DND-41 (cell line): Measurements from ENCODE around the gene PRTFDC1.

Source experiments
- ATAC-seq: fragments of 200-7000 bp; cut with Tn5 transposase; 3 replicates; pipeline ENCODE4 v1.9.1; 2021; ENCODE audit warnings: low read depth; ENCODE audit not compliant: insufficient read depth
- DNase-seq: peaks from one replicate; pipeline ENCODE4 v3.0.0-alpha.2; 2020
- H2AFZ ChIP-seq: 2 replicates; pipeline ENCODE4 v1.6.0; 2012; ENCODE audit warnings: low read depth, low read length
- H3K27ac ChIP-seq: 2 replicates; pipeline ENCODE4 v1.5.1; 2012; ENCODE audit warnings: low read length, inconsistent platforms
- H3K27me3 ChIP-seq: fragments of 200-600 bp; sonication (generic); 2 replicates; pipeline ENCODE4 v1.6.0; 2012; ENCODE audit warnings: low read length, mild to moderate bottlenecking, inconsistent platforms; ENCODE audit not compliant: insufficient read depth, poor library complexity
- H3K36me3 ChIP-seq: 2 replicates; pipeline ENCODE4 v1.5.1; 2012; ENCODE audit warnings: low read length, inconsistent platforms; ENCODE audit not compliant: insufficient read depth
- H3K4me1 ChIP-seq: 2 replicates; pipeline ENCODE4 v1.5.1; 2012; ENCODE audit warnings: mild to moderate bottlenecking, low read length; ENCODE audit not compliant: insufficient read depth
- H3K4me2 ChIP-seq: 2 replicates; pipeline ENCODE4 v1.6.0; 2012; ENCODE audit warnings: mild to moderate bottlenecking, moderate library complexity, low read length, inconsistent platforms; ENCODE audit not compliant: insufficient read depth
- H3K4me3 ChIP-seq, 2 experiments: fragments of 200-600 bp in 1 of 2; shearing (Covaris generic) in 1 of 2; 2 replicates each; pipeline ENCODE4 v1.5.1; 2012 to 2016; ENCODE audit warnings: inconsistent platforms in 2 of 2, low read length in 2 of 2, mild to moderate bottlenecking in 2 of 2, low read depth in 1 of 2, moderate library complexity in 1 of 2
- H3K79me2 ChIP-seq: 2 replicates; pipeline ENCODE4 v1.6.0; 2012; ENCODE audit warnings: low read length, inconsistent platforms; ENCODE audit not compliant: insufficient read depth
- H3K9ac ChIP-seq: 2 replicates; pipeline ENCODE4 v1.6.0; 2012; ENCODE audit warnings: low read depth, mild to moderate bottlenecking, inconsistent platforms, low read length, moderate library complexity
- H3K9me3 ChIP-seq: 2 replicates; pipeline ENCODE4 v1.5.1; 2012; ENCODE audit warnings: low read length, moderate library complexity, mild to moderate bottlenecking, inconsistent platforms; ENCODE audit not compliant: insufficient read depth, severe bottlenecking
- H4K20me1 ChIP-seq: 2 replicates; pipeline ENCODE4 v1.6.0; 2012; ENCODE audit warnings: low read length; ENCODE audit not compliant: insufficient read depth
- EZH2 ChIP-seq: IDR thresholded peaks from 3 replicates; pipeline ENCODE4 v1.6.1; 2012; ENCODE audit warnings: borderline replicate concordance, low read depth, mild to moderate bottlenecking, moderate library complexity, low read length, inconsistent platforms; ENCODE audit not compliant: severe bottlenecking
- TF ChIP-seq, protein P1 (sequence below): IDR thresholded peaks from 2 replicates; pipeline ENCODE4 v1.5.1; 2012; ENCODE audit warnings: borderline replicate concordance, low read length, moderate library complexity, mild to moderate bottlenecking; ENCODE audit not compliant: poor library complexity, severe bottlenecking; ENCODE audit errors: extremely low read depth

The PRTFDC1 gene

GRCh38 chr10:24907956-24908355 is 44.5 kb downstream of the PRTFDC1 start:
- H2AFZ ChIP-seq = no peak overlapping the region
- ATAC-seq (no peak), DNase-seq (no peak)
- H3K27me3 ChIP-seq = no peaks in the 10 kb centered on the region
- H3K9me3 ChIP-seq = no peaks in the 10 kb centered on the region
- H3K36me3 ChIP-seq = no peaks in the 10 kb centered on the region
- no peak overlapping the region for H3K9ac ChIP-seq
- H3K4me3 ChIP-seq = no peak overlapping the region
- TF ChIP-seq, protein P1, sequence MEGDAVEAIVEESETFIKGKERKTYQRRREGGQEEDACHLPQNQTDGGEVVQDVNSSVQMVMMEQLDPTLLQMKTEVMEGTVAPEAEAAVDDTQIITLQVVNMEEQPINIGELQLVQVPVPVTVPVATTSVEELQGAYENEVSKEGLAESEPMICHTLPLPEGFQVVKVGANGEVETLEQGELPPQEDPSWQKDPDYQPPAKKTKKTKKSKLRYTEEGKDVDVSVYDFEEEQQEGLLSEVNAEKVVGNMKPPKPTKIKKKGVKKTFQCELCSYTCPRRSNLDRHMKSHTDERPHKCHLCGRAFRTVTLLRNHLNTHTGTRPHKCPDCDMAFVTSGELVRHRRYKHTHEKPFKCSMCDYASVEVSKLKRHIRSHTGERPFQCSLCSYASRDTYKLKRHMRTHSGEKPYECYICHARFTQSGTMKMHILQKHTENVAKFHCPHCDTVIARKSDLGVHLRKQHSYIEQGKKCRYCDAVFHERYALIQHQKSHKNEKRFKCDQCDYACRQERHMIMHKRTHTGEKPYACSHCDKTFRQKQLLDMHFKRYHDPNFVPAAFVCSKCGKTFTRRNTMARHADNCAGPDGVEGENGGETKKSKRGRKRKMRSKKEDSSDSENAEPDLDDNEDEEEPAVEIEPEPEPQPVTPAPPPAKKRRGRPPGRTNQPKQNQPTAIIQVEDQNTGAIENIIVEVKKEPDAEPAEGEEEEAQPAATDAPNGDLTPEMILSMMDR = no peak
- no peak for TF ChIP-seq EZH2
- no peak overlapping the region for H3K27ac ChIP-seq
- H3K79me2 ChIP-seq = no peaks in the 10 kb centered on the region
- H4K20me1 ChIP-seq = no peaks in the 10 kb centered on the region
- H3K4me1 ChIP-seq = no peaks in the 10 kb centered on the region
- no peak overlapping the region for H3K4me2 ChIP-seq

DNA sequence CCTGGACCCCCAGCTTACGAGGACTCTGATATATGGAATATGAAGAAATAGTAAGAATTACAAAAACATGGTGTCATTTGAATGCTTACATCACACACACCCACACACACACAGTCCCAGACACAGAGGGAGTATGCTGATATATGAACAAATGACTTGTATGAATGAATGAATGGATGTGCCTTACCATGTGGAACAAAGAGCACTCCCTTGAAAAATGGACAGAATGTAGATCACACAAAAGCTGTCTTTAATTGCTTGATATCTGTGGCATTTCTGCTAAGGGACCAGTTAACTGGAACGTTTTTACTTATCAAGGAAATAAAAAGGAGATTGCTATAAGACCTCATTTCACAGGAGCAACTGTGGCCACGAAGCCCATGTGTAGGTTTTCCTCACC is 46.0 kb downstream of the PRTFDC1 start:
- Histone ChIP-seq H3K9ac (no peak overlapping the region), H2AFZ (no peak overlapping the region), H4K20me1 (no peaks in the 10 kb centered on the region), H3K4me1 (no peaks in the 10 kb centered on the region), H3K27me3 (no peaks in the 10 kb centered on the region), H3K4me2 (no peak overlapping the region), H3K79me2 (no peaks in the 10 kb centered on the region), H3K27ac (no peak overlapping the region), H3K9me3 (no peaks in the 10 kb centered on the region), H3K4me3 (no peak overlapping the region), H3K36me3 (no peaks in the 10 kb centered on the region)
- DNase-seq = no peak
- no peak for ATAC-seq
- no peak for TF ChIP-seq EZH2
- TF ChIP-seq, protein P1 = no peak

DNA sequence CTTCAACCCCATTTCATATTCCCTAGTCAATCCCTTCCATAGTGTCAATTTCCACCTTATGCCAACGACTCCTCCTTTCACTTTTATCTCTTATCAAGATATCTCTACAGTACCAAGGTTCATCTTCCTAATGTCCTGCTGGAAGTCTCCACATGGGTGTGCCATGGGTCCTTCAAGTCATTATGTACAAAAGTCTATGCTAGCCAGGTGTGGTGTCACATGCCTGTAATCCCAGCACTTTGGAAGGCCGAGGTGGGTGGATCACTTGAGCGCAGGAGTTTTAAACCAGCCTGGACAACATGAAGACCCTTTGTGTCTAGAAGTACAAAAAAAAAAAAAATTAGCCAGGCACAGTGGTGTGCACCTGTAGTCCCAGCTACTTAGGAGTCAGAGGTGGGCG is 47.6 kb downstream of the PRTFDC1 start:
- DNase-seq (no peak), ATAC-seq (no peak)
- H3K79me2 ChIP-seq = no peaks in the 10 kb centered on the region
- no peak overlapping the region for H3K4me3 ChIP-seq
- H3K4me1 ChIP-seq = no peaks in the 10 kb centered on the region
- no peak for TF ChIP-seq EZH2
- TF ChIP-seq, protein P1 = no peak
- H3K27ac ChIP-seq = no peak overlapping the region
- H3K36me3 ChIP-seq = no peaks in the 10 kb centered on the region
- H4K20me1 ChIP-seq = no peaks in the 10 kb centered on the region
- no peak overlapping the region for H3K4me2 ChIP-seq
- no peak overlapping the region for H3K9ac ChIP-seq
- no peaks in the 10 kb centered on the region for H3K9me3 ChIP-seq
- no peak overlapping the region for H2AFZ ChIP-seq
- no peaks in the 10 kb centered on the region for H3K27me3 ChIP-seq

GRCh38 chr10:24902400-24902728 is 50.0 kb downstream of the PRTFDC1 start:
- H3K27me3 ChIP-seq = no peaks in the 10 kb centered on the region
- no peak for ATAC-seq
- no peak overlapping the region for H3K9ac ChIP-seq
- H3K4me3 ChIP-seq = no peak overlapping the region
- no peaks in the 10 kb centered on the region for H3K79me2 ChIP-seq
- H3K27ac ChIP-seq = no peak overlapping the region
- H4K20me1 ChIP-seq = no peaks in the 10 kb centered on the region
- H3K9me3 ChIP-seq = no peaks in the 10 kb centered on the region
- H3K4me2 ChIP-seq = no peak overlapping the region
- H3K4me1 ChIP-seq = 0 out of 2 replicates have a peak, but pooled peaks cover under 1% of the 10 kb centered on the region
- no peak overlapping the region for H2AFZ ChIP-seq
- no peak for TF ChIP-seq EZH2
- TF ChIP-seq, protein P1 = no peak
- DNase-seq = no peak
- H3K36me3 ChIP-seq = no peaks in the 10 kb centered on the region
